SK-N-SH (cell line): Measurements from ENCODE around the gene ARHGAP6. TPM values are rescaled to one million over a fixed set of nuclear protein-coding genes. Genes with fewer than 3 reads are reported as not detected.

Source experiments
- CTCF ChIA-PET: fragments of 300-600, 350-600 bp; formaldehyde crosslinking; extraction: SDS; loops from one replicate; lab custom pipeline; 2021; lab: Yijun Ruan, JAX
- POLR2A ChIA-PET: fragments of 350-600 bp; sonication (Branson Sonifier 250); formaldehyde crosslinking; extraction: SDS; loops from one replicate; lab custom pipeline; 2020; ENCODE audit warnings: antibody characterized with exemption, inconsistent platforms; lab: Yijun Ruan, JAX
- DNase-seq: peaks from one replicate; pipeline ENCODE4 v3.0.0; 2012
- H2AFZ ChIP-seq: fragments of 200-600 bp; sonication (generic); 2 replicates; pipeline ENCODE4 v1.8.1; 2016; ENCODE audit warnings: antibody characterized with exemption, mild to moderate bottlenecking, low read depth
- H3F3A ChIP-seq: fragments of 200-600 bp; sonication (generic); replicated peaks from 2 replicates; pipeline ENCODE3; 2016; ENCODE audit warnings: antibody characterized with exemption, mild to moderate bottlenecking; ENCODE audit not compliant: insufficient read depth
- H3K27ac ChIP-seq, 2 experiments: fragments of 200-500 bp in 1 of 2; fragments of 200-600 bp in 1 of 2; sonication (Bioruptor generic) in 1 of 2; sonication (generic), shearing (Covaris generic) in 1 of 2; 2 replicates each; pipeline versions ENCODE4 v1.5.1 to v1.6.1; 2014 to 2016; ENCODE audit warnings: low read depth in 2 of 2, inconsistent platforms in 1 of 2, low read length in 1 of 2, mild to moderate bottlenecking in 1 of 2, mixed read lengths in 1 of 2
- H3K27me3 ChIP-seq: fragments of 200-600 bp; sonication (generic), shearing (Covaris generic); 2 replicates; pipeline ENCODE4 v1.6.1; 2016; ENCODE audit warnings: mixed run types; ENCODE audit not compliant: insufficient read depth
- H3K36me3 ChIP-seq, 2 experiments: fragments of 200-500 bp in 1 of 2; fragments of 200-600 bp in 1 of 2; sonication (Bioruptor generic) in 1 of 2; sonication (generic) in 1 of 2; replicated peaks in 1 of 2; 2 replicates each; pipeline versions ENCODE3 to v1.5.1; 2014 to 2016; ENCODE audit warnings: low read length in 1 of 2, mild to moderate bottlenecking in 1 of 2; ENCODE audit not compliant: insufficient read depth in 2 of 2, control insufficient read depth in 1 of 2
- H3K4me1 ChIP-seq, 2 experiments: fragments of 200-500 bp in 1 of 2; fragments of 200-600 bp in 1 of 2; sonication (Bioruptor generic) in 1 of 2; sonication (generic), shearing (Covaris generic) in 1 of 2; 2 replicates each; pipeline versions ENCODE4 v1.5.1 to v1.6.1; 2014 to 2016; ENCODE audit warnings: low read depth in 1 of 2, low read length in 1 of 2, mixed run types in 1 of 2; ENCODE audit not compliant: insufficient read depth in 2 of 2, control insufficient read depth in 1 of 2
- H3K4me2 ChIP-seq: fragments of 200-600 bp; sonication (generic), shearing (Covaris generic); 2 replicates; pipeline ENCODE4 v1.6.1; 2017; ENCODE audit warnings: mixed run types
- H3K4me3 ChIP-seq, 2 experiments: fragments of 200-500 bp in 1 of 2; fragments of 200-600 bp in 1 of 2; sonication (Bioruptor generic) in 1 of 2; sonication (generic), shearing (Covaris generic) in 1 of 2; 2 replicates each; pipeline versions ENCODE4 v1.5.1 to v1.8.1; 2014 to 2016; ENCODE audit warnings: low read depth in 2 of 2, inconsistent platforms in 1 of 2, low read length in 1 of 2, mild to moderate bottlenecking in 1 of 2, mixed read lengths in 1 of 2, moderate library complexity in 1 of 2
- H3K79me2 ChIP-seq: fragments of 200-600 bp; sonication (generic); 2 replicates; pipeline ENCODE4 v1.8.1; 2017; ENCODE audit warnings: mild to moderate bottlenecking; ENCODE audit not compliant: insufficient read depth
- H3K9ac ChIP-seq: fragments of 200-600 bp; sonication (generic); 2 replicates; pipeline ENCODE4 v1.6.1; 2017; ENCODE audit warnings: mixed run types
- H3K9me2 ChIP-seq: fragments of 200-600 bp; sonication (generic); 2 replicates; pipeline ENCODE4 v1.6.1; 2017; ENCODE audit warnings: mixed run types
- H3K9me3 ChIP-seq: fragments of 200-600 bp; sonication (generic); 2 replicates; pipeline ENCODE4 v1.6.1; 2017; ENCODE audit warnings: mixed run types, mild to moderate bottlenecking, moderate library complexity
- H4K20me1 ChIP-seq: fragments of 200-600 bp; sonication (generic); 2 replicates; pipeline ENCODE4 v1.6.1; 2017; ENCODE audit warnings: mild to moderate bottlenecking, mixed run types; ENCODE audit not compliant: insufficient read depth
- CHD2 ChIP-seq: fragments of 150-350 bp; IDR thresholded peaks from 2 replicates; pipeline ENCODE4 v1.6.1; 2018; ENCODE audit warnings: low read length; ENCODE audit not compliant: partially characterized antibody
- ELF1 ChIP-seq: IDR thresholded peaks from 2 replicates; pipeline ENCODE4 v1.4.0; 2012
- FOXJ3 ChIP-seq: sonication (generic); formaldehyde crosslinking; IDR thresholded peaks from 2 replicates; pipeline ENCODE4 v1.5.1; 2020; ENCODE audit warnings: mild to moderate bottlenecking, missing genetic modification reagents
- FOXM1 ChIP-seq: IDR thresholded peaks from 2 replicates; pipeline ENCODE4 v1.4.0; 2012; ENCODE audit warnings: low read depth, mild to moderate bottlenecking
- GATA2 ChIP-seq: sonication (generic); formaldehyde crosslinking; IDR thresholded peaks from 2 replicates; pipeline ENCODE4 v1.5.0; 2020; ENCODE audit warnings: mild to moderate bottlenecking, missing genetic modification reagents
- MEF2A ChIP-seq: IDR thresholded peaks from 2 replicates; pipeline ENCODE4 v1.4.0; 2012; ENCODE audit warnings: low read depth, borderline replicate concordance
- NFIC ChIP-seq: IDR thresholded peaks from 2 replicates; pipeline ENCODE4 v1.4.0; 2012; ENCODE audit warnings: borderline replicate concordance
- NRF1 ChIP-seq: IDR thresholded peaks from 2 replicates; pipeline ENCODE4 v1.6.1; 2012; ENCODE audit warnings: low read depth, mild to moderate bottlenecking, low read length
- RCOR1 ChIP-seq: fragments of 150-350 bp; IDR thresholded peaks from 2 replicates; pipeline ENCODE4 v1.6.1; 2017; ENCODE audit warnings: antibody characterized with exemption, low read length
- SIN3A ChIP-seq: IDR thresholded peaks from 2 replicates; pipeline ENCODE4 v1.6.1; 2012; ENCODE audit warnings: low read depth, mild to moderate bottlenecking, low read length, moderate library complexity, borderline replicate concordance
- SMC3 ChIP-seq: IDR thresholded peaks from 2 replicates; pipeline ENCODE4 v1.6.1; 2012; ENCODE audit warnings: low read depth, low read length, improper control_type of control experiment
- YY1 ChIP-seq: IDR thresholded peaks from 2 replicates; pipeline ENCODE4 v1.4.0; 2012; ENCODE audit warnings: low read depth, mild to moderate bottlenecking
- WGBS: methylation state at CpG from one replicate; pipeline ENCODE4 v1.1.6; 2017; ENCODE audit warnings: low lambda C conversion rate; 5-methylcytosine and 5-hydroxymethylcytosine counted together
- polyA plus RNA-seq, 3 experiments: library from polyadenylated mRNA; depleted of rRNA; stranded (reverse); fragments of >200 nt; gene quantifications; 2 replicates each; pipeline ENCODE4 v1.2.3, GENCODE V29; 2012
- TF ChIP-seq, protein P1 (sequence below): IDR thresholded peaks from 2 replicates; pipeline ENCODE4; 2012
- TF ChIP-seq, protein P2 (sequence below): IDR thresholded peaks from 2 replicates; pipeline ENCODE4 v1.4.0; 2012; ENCODE audit warnings: low read depth
- TF ChIP-seq, protein P3 (sequence below): fragments of 150-350 bp; IDR thresholded peaks from 2 replicates; pipeline ENCODE4 v1.6.1; 2017; ENCODE audit warnings: antibody characterized with exemption, low read length, low read depth, borderline replicate concordance
- TF ChIP-seq, protein P4 (sequence below): fragments of 200-600 bp; sonication (generic); IDR thresholded peaks from 2 replicates; pipeline ENCODE4 v1.6.1; 2017; ENCODE audit warnings: antibody characterized with exemption, mild to moderate bottlenecking, moderate library complexity
- TF ChIP-seq, protein P5 (sequence below): IDR thresholded peaks from 2 replicates; pipeline ENCODE4 v1.4.0; 2012; ENCODE audit warnings: low read depth, borderline replicate concordance
- TF ChIP-seq, protein P6 (sequence below): IDR thresholded peaks from 2 replicates; pipeline ENCODE4 v1.4.0; 2012; ENCODE audit warnings: low read depth, borderline replicate concordance

ARHGAP6 gene
- polyA plus RNA-seq, 1 of the 3 experiments (the other 2 are of a cell fraction): 0.16 TPM

DNA sequence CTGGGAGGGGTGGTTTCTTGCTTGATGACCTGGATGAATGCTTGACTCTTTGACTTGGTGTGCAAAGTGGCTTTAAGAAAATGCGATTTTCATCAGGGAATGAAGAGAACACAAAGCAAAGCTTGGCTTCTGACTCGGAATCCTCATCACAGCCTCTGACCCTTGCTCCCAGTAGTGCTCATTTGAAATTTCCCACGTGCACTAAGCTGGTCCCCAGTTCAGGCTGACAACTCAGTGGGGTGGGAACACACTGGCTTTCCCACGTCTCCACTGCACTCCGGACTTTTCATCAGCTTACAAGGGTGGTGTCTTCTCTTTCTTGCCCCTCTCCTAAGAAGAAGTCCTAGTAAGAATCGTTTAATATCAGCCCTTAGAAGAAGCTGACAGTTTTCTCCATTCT, 501.3 kb downstream of the ARHGAP6 start:
- no peaks in the 10 kb centered on the region for H4K20me1 ChIP-seq
- ChIA-PET POLR2A (no interaction called here), CTCF (no interaction called here)
- no peak overlapping the region for H2AFZ ChIP-seq
- H3F3A ChIP-seq: no peaks in the 10 kb centered on the region
- TF ChIP-seq RCOR1 (no peak), GATA2 (CRISPR knock-in tag) (no peak)
- TF ChIP-seq, protein P1, sequence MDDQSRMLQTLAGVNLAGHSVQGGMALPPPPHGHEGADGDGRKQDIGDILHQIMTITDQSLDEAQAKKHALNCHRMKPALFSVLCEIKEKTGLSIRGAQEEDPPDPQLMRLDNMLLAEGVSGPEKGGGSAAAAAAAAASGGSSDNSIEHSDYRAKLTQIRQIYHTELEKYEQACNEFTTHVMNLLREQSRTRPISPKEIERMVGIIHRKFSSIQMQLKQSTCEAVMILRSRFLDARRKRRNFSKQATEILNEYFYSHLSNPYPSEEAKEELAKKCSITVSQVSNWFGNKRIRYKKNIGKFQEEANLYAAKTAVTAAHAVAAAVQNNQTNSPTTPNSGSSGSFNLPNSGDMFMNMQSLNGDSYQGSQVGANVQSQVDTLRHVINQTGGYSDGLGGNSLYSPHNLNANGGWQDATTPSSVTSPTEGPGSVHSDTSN: no peak
- TF ChIP-seq, protein P2, sequence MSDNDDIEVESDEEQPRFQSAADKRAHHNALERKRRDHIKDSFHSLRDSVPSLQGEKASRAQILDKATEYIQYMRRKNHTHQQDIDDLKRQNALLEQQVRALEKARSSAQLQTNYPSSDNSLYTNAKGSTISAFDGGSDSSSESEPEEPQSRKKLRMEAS: no peak
- no peak for DNase-seq
- H3K9ac ChIP-seq: no peak overlapping the region
- no peaks in the 10 kb centered on the region for H3K9me3 ChIP-seq
- H3K27me3 ChIP-seq: no peaks in the 10 kb centered on the region
- no peak overlapping the region for H3K4me3 ChIP-seq
- no peaks in the 10 kb centered on the region for H3K4me1 ChIP-seq
- H3K9me2 ChIP-seq: no peaks in the 10 kb centered on the region
- no peak overlapping the region for H3K4me2 ChIP-seq
- no peaks in the 10 kb centered on the region for H3K36me3 ChIP-seq
- H3K27ac ChIP-seq: no peak overlapping the region
- no peaks in the 10 kb centered on the region for H3K79me2 ChIP-seq
- WGBS: 30% methylated on average over 6 of the region's 6 CpGs

DNA sequence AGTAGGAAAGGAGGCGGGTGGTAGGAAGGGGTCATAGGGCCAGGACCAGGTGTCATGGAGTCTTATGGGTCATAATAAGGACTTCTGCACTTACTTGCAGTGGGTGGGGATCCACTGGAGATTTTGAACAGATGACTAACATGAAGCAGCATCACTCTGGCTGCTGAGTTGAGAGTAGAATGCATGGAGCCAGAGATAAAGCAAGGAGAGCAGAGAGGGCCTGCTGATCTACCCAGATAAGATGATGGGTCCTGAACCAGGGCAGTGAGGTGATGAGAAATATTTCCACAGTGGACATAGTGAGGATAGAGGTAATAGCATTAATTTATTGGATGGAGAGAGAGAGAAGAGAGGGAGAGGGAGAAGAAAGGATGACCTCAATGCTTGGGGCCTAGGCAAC, 506.6 kb downstream of the ARHGAP6 start:
- Histone ChIP-seq H3K9me2 (no peaks in the 10 kb centered on the region), H3K4me2 (no peak overlapping the region), H3K9ac (no peak overlapping the region), H4K20me1 (no peaks in the 10 kb centered on the region), H3K36me3 (no peaks in the 10 kb centered on the region), H3F3A (no peaks in the 10 kb centered on the region), H3K4me1 (no peaks in the 10 kb centered on the region), H3K27ac (no peak overlapping the region), H3K4me3 (no peak overlapping the region), H3K79me2 (no peaks in the 10 kb centered on the region), H2AFZ (no peak overlapping the region), H3K27me3 (no peaks in the 10 kb centered on the region), H3K9me3 (no peaks in the 10 kb centered on the region)
- no peak for DNase-seq
- POLR2A ChIA-PET: no interaction called here
- 52% methylated on average over 1 of the region's 1 CpG for WGBS
- TF ChIP-seq NRF1 (no peak), NFIC (no peak), SIN3A (no peak), YY1 (no peak), GATA2 (CRISPR knock-in tag) (no peak), FOXM1 (no peak), CHD2 (no peak), MEF2A (no peak), SMC3 (no peak), FOXJ3 (CRISPR knock-in tag) (no peak), ELF1 (no peak)
- TF ChIP-seq, protein P3, sequence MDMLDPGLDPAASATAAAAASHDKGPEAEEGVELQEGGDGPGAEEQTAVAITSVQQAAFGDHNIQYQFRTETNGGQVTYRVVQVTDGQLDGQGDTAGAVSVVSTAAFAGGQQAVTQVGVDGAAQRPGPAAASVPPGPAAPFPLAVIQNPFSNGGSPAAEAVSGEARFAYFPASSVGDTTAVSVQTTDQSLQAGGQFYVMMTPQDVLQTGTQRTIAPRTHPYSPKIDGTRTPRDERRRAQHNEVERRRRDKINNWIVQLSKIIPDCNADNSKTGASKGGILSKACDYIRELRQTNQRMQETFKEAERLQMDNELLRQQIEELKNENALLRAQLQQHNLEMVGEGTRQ: no peak
- TF ChIP-seq, protein P1: no peak
- TF ChIP-seq, protein P4, sequence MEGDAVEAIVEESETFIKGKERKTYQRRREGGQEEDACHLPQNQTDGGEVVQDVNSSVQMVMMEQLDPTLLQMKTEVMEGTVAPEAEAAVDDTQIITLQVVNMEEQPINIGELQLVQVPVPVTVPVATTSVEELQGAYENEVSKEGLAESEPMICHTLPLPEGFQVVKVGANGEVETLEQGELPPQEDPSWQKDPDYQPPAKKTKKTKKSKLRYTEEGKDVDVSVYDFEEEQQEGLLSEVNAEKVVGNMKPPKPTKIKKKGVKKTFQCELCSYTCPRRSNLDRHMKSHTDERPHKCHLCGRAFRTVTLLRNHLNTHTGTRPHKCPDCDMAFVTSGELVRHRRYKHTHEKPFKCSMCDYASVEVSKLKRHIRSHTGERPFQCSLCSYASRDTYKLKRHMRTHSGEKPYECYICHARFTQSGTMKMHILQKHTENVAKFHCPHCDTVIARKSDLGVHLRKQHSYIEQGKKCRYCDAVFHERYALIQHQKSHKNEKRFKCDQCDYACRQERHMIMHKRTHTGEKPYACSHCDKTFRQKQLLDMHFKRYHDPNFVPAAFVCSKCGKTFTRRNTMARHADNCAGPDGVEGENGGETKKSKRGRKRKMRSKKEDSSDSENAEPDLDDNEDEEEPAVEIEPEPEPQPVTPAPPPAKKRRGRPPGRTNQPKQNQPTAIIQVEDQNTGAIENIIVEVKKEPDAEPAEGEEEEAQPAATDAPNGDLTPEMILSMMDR: no peak
- TF ChIP-seq, protein P2: no peak
- TF ChIP-seq, protein P5, sequence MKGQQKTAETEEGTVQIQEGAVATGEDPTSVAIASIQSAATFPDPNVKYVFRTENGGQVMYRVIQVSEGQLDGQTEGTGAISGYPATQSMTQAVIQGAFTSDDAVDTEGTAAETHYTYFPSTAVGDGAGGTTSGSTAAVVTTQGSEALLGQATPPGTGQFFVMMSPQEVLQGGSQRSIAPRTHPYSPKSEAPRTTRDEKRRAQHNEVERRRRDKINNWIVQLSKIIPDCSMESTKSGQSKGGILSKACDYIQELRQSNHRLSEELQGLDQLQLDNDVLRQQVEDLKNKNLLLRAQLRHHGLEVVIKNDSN: no peak
- TF ChIP-seq, protein P6, sequence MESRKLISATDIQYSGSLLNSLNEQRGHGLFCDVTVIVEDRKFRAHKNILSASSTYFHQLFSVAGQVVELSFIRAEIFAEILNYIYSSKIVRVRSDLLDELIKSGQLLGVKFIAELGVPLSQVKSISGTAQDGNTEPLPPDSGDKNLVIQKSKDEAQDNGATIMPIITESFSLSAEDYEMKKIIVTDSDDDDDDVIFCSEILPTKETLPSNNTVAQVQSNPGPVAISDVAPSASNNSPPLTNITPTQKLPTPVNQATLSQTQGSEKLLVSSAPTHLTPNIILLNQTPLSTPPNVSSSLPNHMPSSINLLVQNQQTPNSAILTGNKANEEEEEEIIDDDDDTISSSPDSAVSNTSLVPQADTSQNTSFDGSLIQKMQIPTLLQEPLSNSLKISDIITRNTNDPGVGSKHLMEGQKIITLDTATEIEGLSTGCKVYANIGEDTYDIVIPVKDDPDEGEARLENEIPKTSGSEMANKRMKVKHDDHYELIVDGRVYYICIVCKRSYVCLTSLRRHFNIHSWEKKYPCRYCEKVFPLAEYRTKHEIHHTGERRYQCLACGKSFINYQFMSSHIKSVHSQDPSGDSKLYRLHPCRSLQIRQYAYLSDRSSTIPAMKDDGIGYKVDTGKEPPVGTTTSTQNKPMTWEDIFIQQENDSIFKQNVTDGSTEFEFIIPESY: no peak
- CTCF ChIA-PET: no interaction called here
